Measurements from ENCODE around the gene OSBP2.

DNA sequence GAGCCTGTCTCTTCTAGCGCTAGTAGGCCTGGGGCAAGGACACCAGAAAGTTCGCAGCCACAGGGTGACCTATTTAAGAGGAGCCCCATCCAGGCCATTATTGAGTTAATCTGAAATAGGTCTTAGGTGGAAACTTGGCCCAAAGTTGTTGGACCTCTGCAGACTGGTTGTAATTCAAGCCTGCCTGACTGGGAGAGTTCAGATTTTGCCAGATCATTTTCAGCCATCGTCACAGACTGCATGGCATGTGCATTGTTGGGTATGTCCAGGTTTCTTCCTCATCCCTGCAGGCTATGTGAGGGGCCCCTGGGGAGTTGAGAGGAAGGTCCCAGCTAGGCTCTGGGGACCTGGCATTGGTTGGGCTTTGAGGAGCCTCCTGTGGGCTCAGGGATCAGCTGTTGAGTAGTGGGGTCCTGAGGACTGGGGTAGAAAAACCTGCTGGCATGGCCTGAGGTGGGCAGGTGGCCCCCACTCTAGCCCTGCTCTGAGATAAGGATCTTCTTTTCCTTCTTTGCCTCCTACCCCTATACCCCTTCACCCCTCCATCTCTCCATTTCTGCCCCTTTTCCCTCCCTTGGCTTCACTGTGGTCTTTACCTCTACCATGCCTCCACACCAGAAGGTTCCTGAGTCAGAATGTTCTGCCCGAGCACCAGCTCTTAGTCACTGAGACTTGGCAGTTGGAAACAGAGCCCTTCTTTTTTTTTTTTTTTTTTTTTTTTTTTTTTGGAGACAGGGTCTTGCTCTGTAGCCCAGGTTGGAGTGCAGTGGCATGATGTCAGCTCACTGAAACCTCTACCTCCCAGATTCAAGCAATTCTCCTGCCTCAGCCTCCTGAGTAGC, 161.2 kb downstream of the OSBP2 start:
- TF ChIP-seq, protein P1, sequence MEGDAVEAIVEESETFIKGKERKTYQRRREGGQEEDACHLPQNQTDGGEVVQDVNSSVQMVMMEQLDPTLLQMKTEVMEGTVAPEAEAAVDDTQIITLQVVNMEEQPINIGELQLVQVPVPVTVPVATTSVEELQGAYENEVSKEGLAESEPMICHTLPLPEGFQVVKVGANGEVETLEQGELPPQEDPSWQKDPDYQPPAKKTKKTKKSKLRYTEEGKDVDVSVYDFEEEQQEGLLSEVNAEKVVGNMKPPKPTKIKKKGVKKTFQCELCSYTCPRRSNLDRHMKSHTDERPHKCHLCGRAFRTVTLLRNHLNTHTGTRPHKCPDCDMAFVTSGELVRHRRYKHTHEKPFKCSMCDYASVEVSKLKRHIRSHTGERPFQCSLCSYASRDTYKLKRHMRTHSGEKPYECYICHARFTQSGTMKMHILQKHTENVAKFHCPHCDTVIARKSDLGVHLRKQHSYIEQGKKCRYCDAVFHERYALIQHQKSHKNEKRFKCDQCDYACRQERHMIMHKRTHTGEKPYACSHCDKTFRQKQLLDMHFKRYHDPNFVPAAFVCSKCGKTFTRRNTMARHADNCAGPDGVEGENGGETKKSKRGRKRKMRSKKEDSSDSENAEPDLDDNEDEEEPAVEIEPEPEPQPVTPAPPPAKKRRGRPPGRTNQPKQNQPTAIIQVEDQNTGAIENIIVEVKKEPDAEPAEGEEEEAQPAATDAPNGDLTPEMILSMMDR (IDR thresholded peaks at IDR 0.05): no peak
- TF ChIP-seq POLR2AphosphoS5 (IDR thresholded peaks at IDR 0.05) (no peak), POLR2A (IDR thresholded peaks at IDR 0.05) (no peak), EP300 (IDR thresholded peaks at IDR 0.05; ENCODE audit: low read depth) (no peak)
